Measurements from ENCODE around the gene ADAMTS6. TPM values are rescaled to one million over a fixed set of nuclear protein-coding genes. Genes with fewer than 3 reads are reported as not detected.

ADAMTS6 gene
- polyA plus RNA-seq, 3 donors = 0.01 TPM; not detected in 2

DNA sequence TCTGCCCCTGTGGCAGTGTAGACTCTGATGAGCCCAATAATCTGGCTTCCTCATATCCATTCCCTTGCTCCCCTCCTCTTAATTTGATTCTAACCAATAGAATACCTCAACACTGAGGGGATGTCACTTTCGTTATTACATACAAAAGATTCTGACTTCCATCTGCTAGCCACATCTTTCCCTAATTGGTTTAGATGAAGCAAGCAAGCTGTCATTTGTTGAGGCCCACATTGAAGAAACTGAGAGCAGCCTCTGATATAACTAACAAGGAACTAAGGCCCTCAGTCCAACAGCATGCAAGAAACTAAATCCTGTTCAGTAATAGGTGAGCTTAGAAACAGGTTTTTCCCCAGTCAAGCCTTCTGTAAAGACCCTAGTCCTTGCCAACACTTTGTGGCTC is 5.8 kb downstream of the ADAMTS6 start:
- intact Hi-C loops (cut with micrococcal nuclease) = no loop called here
- H3K4me2 ChIP-seq (replicated peaks; ENCODE audit: extremely low read depth, low read length, poor library complexity, severe bottlenecking) = no peak overlapping the region

GRCh38 chr5:65475336-65475735 is 6.4 kb downstream of the ADAMTS6 start:
- Mint-ChIP-seq H3K4me1 (no peaks in the 10 kb centered on the region), H3K27ac (no peak overlapping the region), H3K9me3 (no peaks in the 10 kb centered on the region), H3K36me3 (no peaks in the 10 kb centered on the region), H3K27me3 (ENCODE audit: low read depth in 3 of 3) (peaks cover 2 to 3% (median 2%) of the 10 kb centered on the region in 3 donors), H3K4me3 (no peak overlapping the region)
- H3K27me3 ChIP-seq (ENCODE audit: control insufficient read depth in 2 of 2, insufficient read depth in 2 of 2, low read length in 2 of 2) = no peaks in the 10 kb centered on the region
- no peak overlapping the region for H2AFZ ChIP-seq (ENCODE audit: insufficient read depth, low read depth, low read length, poor library complexity, severe bottlenecking)
- DNase-seq = no peak
- H3K4me3 ChIP-seq (replicated peaks in 1 of 3; ENCODE audit: low read depth in 2 of 3, low read length in 3 of 3) = no peak overlapping the region
- no peaks in the 10 kb centered on the region for H3K36me3 ChIP-seq (replicated peaks in 1 of 2; ENCODE audit: control insufficient read depth in 1 of 2, insufficient read depth in 2 of 2, low read length in 2 of 2)
- H3K79me2 ChIP-seq (ENCODE audit: insufficient read depth, low read length) = no peaks in the 10 kb centered on the region
- no peaks in the 10 kb centered on the region for H4K20me1 ChIP-seq (ENCODE audit: insufficient read depth, low read length)
- WGBS (ENCODE audit: insufficient coverage) = 94% methylated on average over 2 of the region's 4 CpGs
- intact Hi-C loops (cut with micrococcal nuclease) = no loop called here
- H3K9me3 ChIP-seq (replicated peaks in 1 of 2; ENCODE audit: control insufficient read depth in 1 of 2, insufficient read depth in 1 of 2, low read length in 2 of 2) = no peaks in the 10 kb centered on the region
- H3K9ac ChIP-seq (ENCODE audit: insufficient read depth, low read length, poor library complexity, severe bottlenecking) = no peak overlapping the region
- H3K4me2 ChIP-seq (replicated peaks; ENCODE audit: extremely low read depth, low read length, poor library complexity, severe bottlenecking) = no peak overlapping the region
- H3K4me1 ChIP-seq (ENCODE audit: control insufficient read depth in 1 of 2, insufficient read depth in 2 of 2, low read length in 2 of 2) = peaks cover under 1 to 8% of the 10 kb centered on the region in 2 donors
- no peak overlapping the region for H3K27ac ChIP-seq (ENCODE audit: low read depth in 1 of 2, low read length in 2 of 2)
- TF ChIP-seq CTCF (IDR thresholded peaks at IDR 0.05) = no peak

More for the DNA sequence above, 5.8 kb downstream of the ADAMTS6 start:
- H3K9me3 ChIP-seq (replicated peaks in 1 of 2; ENCODE audit: control insufficient read depth in 1 of 2, insufficient read depth in 1 of 2, low read length in 2 of 2) = no peaks in the 10 kb centered on the region
- H2AFZ ChIP-seq (ENCODE audit: insufficient read depth, low read depth, low read length, poor library complexity, severe bottlenecking) = no peak overlapping the region
- Mint-ChIP-seq H3K4me3 (no peak overlapping the region), H3K27ac (no peak overlapping the region), H3K27me3 (ENCODE audit: low read depth in 3 of 3) (peaks cover 2 to 3% (median 3%) of the 10 kb centered on the region in 3 donors), H3K36me3 (no peaks in the 10 kb centered on the region), H3K9me3 (no peaks in the 10 kb centered on the region), H3K4me1 (no peaks in the 10 kb centered on the region)
- H3K9ac ChIP-seq (ENCODE audit: insufficient read depth, low read length, poor library complexity, severe bottlenecking) = no peak overlapping the region
- H4K20me1 ChIP-seq (ENCODE audit: insufficient read depth, low read length) = no peaks in the 10 kb centered on the region
- H3K36me3 ChIP-seq (replicated peaks in 1 of 2; ENCODE audit: control insufficient read depth in 1 of 2, insufficient read depth in 2 of 2, low read length in 2 of 2) = no peaks in the 10 kb centered on the region
- no peaks in the 10 kb centered on the region for H3K79me2 ChIP-seq (ENCODE audit: insufficient read depth, low read length)
- peaks cover 6 to 13% of the 10 kb centered on the region in 2 donors for H3K4me1 ChIP-seq (ENCODE audit: control insufficient read depth in 1 of 2, insufficient read depth in 2 of 2, low read length in 2 of 2)
- H3K27ac ChIP-seq (ENCODE audit: low read depth in 1 of 2, low read length in 2 of 2) = no peak overlapping the region
- no peak for DNase-seq
- no peak for TF ChIP-seq CTCF (IDR thresholded peaks at IDR 0.05)
- peaks cover 0 to 3% of the 10 kb centered on the region in 2 donors for H3K27me3 ChIP-seq (ENCODE audit: control insufficient read depth in 2 of 2, insufficient read depth in 2 of 2, low read length in 2 of 2)
- WGBS (ENCODE audit: insufficient coverage) = no CpG with 5 or more reads among the region's 1 CpG
- no peak overlapping the region for H3K4me3 ChIP-seq (replicated peaks in 1 of 3; ENCODE audit: low read depth in 2 of 3, low read length in 3 of 3)

Data from CD14-positive monocyte (primary cell).